ENCODE data around the gene BCAS4.

- no peak for TF ChIP-seq EZH2 (IDR thresholded peaks at IDR 0.05; ENCODE audit: borderline replicate concordance, low read length)
- TF ChIP-seq, protein P1, sequence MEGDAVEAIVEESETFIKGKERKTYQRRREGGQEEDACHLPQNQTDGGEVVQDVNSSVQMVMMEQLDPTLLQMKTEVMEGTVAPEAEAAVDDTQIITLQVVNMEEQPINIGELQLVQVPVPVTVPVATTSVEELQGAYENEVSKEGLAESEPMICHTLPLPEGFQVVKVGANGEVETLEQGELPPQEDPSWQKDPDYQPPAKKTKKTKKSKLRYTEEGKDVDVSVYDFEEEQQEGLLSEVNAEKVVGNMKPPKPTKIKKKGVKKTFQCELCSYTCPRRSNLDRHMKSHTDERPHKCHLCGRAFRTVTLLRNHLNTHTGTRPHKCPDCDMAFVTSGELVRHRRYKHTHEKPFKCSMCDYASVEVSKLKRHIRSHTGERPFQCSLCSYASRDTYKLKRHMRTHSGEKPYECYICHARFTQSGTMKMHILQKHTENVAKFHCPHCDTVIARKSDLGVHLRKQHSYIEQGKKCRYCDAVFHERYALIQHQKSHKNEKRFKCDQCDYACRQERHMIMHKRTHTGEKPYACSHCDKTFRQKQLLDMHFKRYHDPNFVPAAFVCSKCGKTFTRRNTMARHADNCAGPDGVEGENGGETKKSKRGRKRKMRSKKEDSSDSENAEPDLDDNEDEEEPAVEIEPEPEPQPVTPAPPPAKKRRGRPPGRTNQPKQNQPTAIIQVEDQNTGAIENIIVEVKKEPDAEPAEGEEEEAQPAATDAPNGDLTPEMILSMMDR (conservative IDR thresholded peaks at IDR 0.05 in 1 of 2, IDR thresholded peaks at IDR 0.05 in 1 of 2; ENCODE audit: extremely low read depth in 1 of 2, insufficient read depth in 1 of 2, low read depth in 1 of 2, low read length in 2 of 2) = no peak
Observed at GRCh38 chr20:50787181-50787580, 7.7 kb upstream of the BCAS4 start.
